PFSK-1 (cell line): ENCODE data around the gene SLPI.

Experiments used
- POLR2AphosphoS5 ChIP-seq: IDR thresholded peaks from 2 replicates; pipeline ENCODE4 v1.6.1; 2012; ENCODE audit warnings: low read depth, mild to moderate bottlenecking, control low read depth, low read length, moderate library complexity
- SIN3A ChIP-seq: IDR thresholded peaks from 2 replicates; pipeline ENCODE4 v1.6.1; 2012; ENCODE audit warnings: mild to moderate bottlenecking, low read length, moderate library complexity, borderline replicate concordance; ENCODE audit not compliant: insufficient read depth

GRCh38 chr20:45223136-45223535 lies 31.2 kb downstream of the SLPI start:
- TF ChIP-seq POLR2AphosphoS5: no peak
- no peak for TF ChIP-seq SIN3A
